Ishikawa (cell line): ENCODE data around the gene ADAM10.
A peak's percentile ranks its signal among the peaks of the same experiment; 100 is the strongest.

ENCODE experiments used
- CEBPB ChIP-seq: IDR thresholded peaks from 2 replicates; pipeline ENCODE4 v1.6.1; 2012
- EGR1 ChIP-seq: IDR thresholded peaks from 2 replicates; pipeline ENCODE4 v1.6.1; 2012
- EP300 ChIP-seq: IDR thresholded peaks from 2 replicates; pipeline ENCODE4 v1.6.1; 2012; ENCODE audit warnings: borderline replicate concordance
- FOXM1 ChIP-seq: IDR thresholded peaks from 2 replicates; pipeline ENCODE4 v1.6.1; 2012; ENCODE audit warnings: low read depth, borderline replicate concordance
- NFIC ChIP-seq: IDR thresholded peaks from 2 replicates; pipeline ENCODE4 v1.6.1; 2012
- RAD21 ChIP-seq: IDR thresholded peaks from 2 replicates; pipeline ENCODE4 v1.6.1; 2012; ENCODE audit warnings: low read depth
- TAF1 ChIP-seq: IDR thresholded peaks from 2 replicates; pipeline ENCODE4 v1.6.1; 2012; ENCODE audit warnings: low read depth, mild to moderate bottlenecking
- TCF12 ChIP-seq: IDR thresholded peaks from 2 replicates; pipeline ENCODE4 v1.6.1; 2012; ENCODE audit warnings: low read depth
- TEAD4 ChIP-seq: IDR thresholded peaks from 2 replicates; pipeline ENCODE4 v1.6.1; 2012
- YY1 ChIP-seq: IDR thresholded peaks from 2 replicates; pipeline ENCODE4 v1.6.1; 2012; ENCODE audit warnings: low read depth
- ZBTB7A ChIP-seq: IDR thresholded peaks from 2 replicates; pipeline ENCODE4 v1.6.1; 2012; ENCODE audit warnings: low read depth
- TF ChIP-seq, protein P1 (sequence below): IDR thresholded peaks from 2 replicates; pipeline ENCODE4 v1.6.1; 2012; ENCODE audit warnings: low read depth, mild to moderate bottlenecking
- TF ChIP-seq, protein P2 (sequence below): IDR thresholded peaks from 2 replicates; pipeline ENCODE4 v1.6.1; 2012
- TF ChIP-seq, protein P3 (sequence below): IDR thresholded peaks from 2 replicates; pipeline ENCODE4 v1.6.1; 2012

DNA sequence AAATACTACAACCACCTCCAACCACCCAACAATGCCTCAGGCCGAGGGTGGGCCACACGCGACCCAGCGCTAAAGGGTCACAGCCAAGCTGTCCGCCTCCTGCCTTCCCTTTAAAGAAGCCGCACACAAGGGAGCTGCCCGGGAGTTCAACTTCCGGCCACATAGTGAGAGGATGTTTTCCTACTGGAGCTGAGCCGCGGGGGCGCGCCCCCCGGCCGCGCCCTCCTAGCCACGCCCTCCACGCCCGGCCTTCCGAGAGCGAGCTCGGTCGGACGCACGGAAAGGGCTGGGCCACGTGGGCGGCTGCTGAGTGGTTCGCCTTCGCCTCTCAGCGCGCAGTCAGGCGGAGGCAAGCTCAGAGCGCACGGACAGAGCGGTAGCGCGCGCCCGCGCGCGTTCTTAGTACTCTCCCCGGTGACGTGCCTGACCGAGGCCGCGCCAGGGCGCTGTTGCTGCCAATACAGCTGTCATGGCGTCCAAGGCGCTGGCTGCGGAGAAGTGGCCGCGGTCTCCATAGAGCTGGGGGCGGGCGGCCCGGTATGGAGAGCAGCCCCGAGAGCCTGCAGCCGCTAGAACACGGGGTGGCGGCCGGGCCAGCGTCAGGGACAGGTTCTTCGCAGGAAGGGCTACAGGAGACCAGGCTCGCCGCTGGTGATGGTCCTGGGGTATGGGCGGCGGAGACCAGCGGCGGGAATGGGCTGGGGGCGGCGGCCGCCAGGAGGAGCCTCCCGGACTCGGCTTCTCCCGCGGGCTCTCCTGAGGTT is 21.5 kb upstream of the ADAM10 start, which contains the start of gene MINDY2:
- peak; percentile 18; the same call in 1 of the 2 replicates for TF ChIP-seq NFIC
- TF ChIP-seq EP300: peak; percentile 58; the same call in 1 of the 2 replicates
- peak; percentile 94 for TF ChIP-seq YY1
- peak; percentile 88 for TF ChIP-seq EGR1
- TF ChIP-seq, protein P1, sequence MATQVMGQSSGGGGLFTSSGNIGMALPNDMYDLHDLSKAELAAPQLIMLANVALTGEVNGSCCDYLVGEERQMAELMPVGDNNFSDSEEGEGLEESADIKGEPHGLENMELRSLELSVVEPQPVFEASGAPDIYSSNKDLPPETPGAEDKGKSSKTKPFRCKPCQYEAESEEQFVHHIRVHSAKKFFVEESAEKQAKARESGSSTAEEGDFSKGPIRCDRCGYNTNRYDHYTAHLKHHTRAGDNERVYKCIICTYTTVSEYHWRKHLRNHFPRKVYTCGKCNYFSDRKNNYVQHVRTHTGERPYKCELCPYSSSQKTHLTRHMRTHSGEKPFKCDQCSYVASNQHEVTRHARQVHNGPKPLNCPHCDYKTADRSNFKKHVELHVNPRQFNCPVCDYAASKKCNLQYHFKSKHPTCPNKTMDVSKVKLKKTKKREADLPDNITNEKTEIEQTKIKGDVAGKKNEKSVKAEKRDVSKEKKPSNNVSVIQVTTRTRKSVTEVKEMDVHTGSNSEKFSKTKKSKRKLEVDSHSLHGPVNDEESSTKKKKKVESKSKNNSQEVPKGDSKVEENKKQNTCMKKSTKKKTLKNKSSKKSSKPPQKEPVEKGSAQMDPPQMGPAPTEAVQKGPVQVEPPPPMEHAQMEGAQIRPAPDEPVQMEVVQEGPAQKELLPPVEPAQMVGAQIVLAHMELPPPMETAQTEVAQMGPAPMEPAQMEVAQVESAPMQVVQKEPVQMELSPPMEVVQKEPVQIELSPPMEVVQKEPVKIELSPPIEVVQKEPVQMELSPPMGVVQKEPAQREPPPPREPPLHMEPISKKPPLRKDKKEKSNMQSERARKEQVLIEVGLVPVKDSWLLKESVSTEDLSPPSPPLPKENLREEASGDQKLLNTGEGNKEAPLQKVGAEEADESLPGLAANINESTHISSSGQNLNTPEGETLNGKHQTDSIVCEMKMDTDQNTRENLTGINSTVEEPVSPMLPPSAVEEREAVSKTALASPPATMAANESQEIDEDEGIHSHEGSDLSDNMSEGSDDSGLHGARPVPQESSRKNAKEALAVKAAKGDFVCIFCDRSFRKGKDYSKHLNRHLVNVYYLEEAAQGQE: no peak
- peak; percentile 95 for TF ChIP-seq TAF1
- TF ChIP-seq, protein P2, sequence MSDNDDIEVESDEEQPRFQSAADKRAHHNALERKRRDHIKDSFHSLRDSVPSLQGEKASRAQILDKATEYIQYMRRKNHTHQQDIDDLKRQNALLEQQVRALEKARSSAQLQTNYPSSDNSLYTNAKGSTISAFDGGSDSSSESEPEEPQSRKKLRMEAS: peak; percentile 94
- TF ChIP-seq TEAD4: no peak; the same call in 1 of the 2 replicates
- TF ChIP-seq RAD21: peak; percentile 32; the same call in 1 of the 2 replicates
- no peak for TF ChIP-seq CEBPB
- TF ChIP-seq FOXM1: peak; percentile 56; the same call in 1 of the 2 replicates
- peak; percentile 78 for TF ChIP-seq TCF12
- no peak for TF ChIP-seq ZBTB7A
- TF ChIP-seq, protein P3, sequence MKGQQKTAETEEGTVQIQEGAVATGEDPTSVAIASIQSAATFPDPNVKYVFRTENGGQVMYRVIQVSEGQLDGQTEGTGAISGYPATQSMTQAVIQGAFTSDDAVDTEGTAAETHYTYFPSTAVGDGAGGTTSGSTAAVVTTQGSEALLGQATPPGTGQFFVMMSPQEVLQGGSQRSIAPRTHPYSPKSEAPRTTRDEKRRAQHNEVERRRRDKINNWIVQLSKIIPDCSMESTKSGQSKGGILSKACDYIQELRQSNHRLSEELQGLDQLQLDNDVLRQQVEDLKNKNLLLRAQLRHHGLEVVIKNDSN: peak; percentile 93
